Esophagus muscularis mucosa (tissue), 4 donors: ENCODE measurements around the gene LITAF. TPM values are rescaled to one million over a fixed set of nuclear protein-coding genes. Genes with fewer than 3 reads are reported as not detected.

Experiments
- DNase-seq: peaks from one replicate; pipeline ENCODE4 v3.0.0-alpha.2; 2017; ENCODE audit errors: extremely low spot score
- H3K27ac ChIP-seq, 4 donors: fragments of 200-600 bp; sonication (generic); replicated peaks in 1 of 4; 1 replicate in 3 of 4; 2 replicates in 1 of 4; pipeline ENCODE4 v1.5.1; 2016 to 2019; ENCODE audit warnings: mild to moderate bottlenecking in 1 of 4
- H3K27me3 ChIP-seq, 4 donors: fragments of 200-600 bp; sonication (generic); one replicate each; pipeline versions ENCODE4 v1.5.1 to v1.6.0; 2016 to 2019
- H3K36me3 ChIP-seq, 4 donors: fragments of 200-600 bp; sonication (generic); one replicate each; pipeline ENCODE4 v1.5.1; 2016 to 2019
- H3K4me1 ChIP-seq, 4 donors: fragments of 200-600 bp; sonication (generic); one replicate each; pipeline ENCODE4 v1.5.1; 2016 to 2019
- H3K4me3 ChIP-seq, 4 donors: fragments of 200-600 bp; sonication (generic); 1 replicate in 2 of 4; 2 replicates in 2 of 4; pipeline ENCODE4 v1.5.1; 2016 to 2019; ENCODE audit warnings: mild to moderate bottlenecking in 4 of 4, moderate library complexity in 1 of 4
- H3K9me3 ChIP-seq, 4 donors: fragments of 200-600 bp; sonication (generic); 1 replicate in 3 of 4; 2 replicates in 1 of 4; pipeline ENCODE4 v1.5.1; 2016 to 2019
- CTCF ChIP-seq, 3 experiments: fragments of 200-600 bp in 2 of 3; fragments of 450-650 bp in 1 of 3; sonication (generic) in 2 of 3; IDR thresholded peaks; one replicate each; pipeline ENCODE4 v1.5.1; 2017 to 2019; ENCODE audit warnings: antibody characterized with exemption in 3 of 3, mild to moderate bottlenecking in 2 of 3, moderate library complexity in 1 of 3
- EP300 ChIP-seq: sonication (generic); formaldehyde crosslinking; IDR thresholded peaks from one replicate; pipeline ENCODE4 v1.6.1; 2017; ENCODE audit warnings: antibody characterized with exemption
- POLR2A ChIP-seq: fragments of 450-650 bp; IDR thresholded peaks from one replicate; pipeline ENCODE4 v1.6.1; 2017; ENCODE audit warnings: antibody characterized with exemption, moderate library complexity, mild to moderate bottlenecking, low read depth
- POLR2AphosphoS5 ChIP-seq, 2 donors: sonication (generic); formaldehyde crosslinking; IDR thresholded peaks; one replicate each; pipeline ENCODE4 v1.6.1; 2017; ENCODE audit warnings: antibody characterized with exemption in 2 of 2
- WGBS: methylation state at CpG from one replicate; pipeline ENCODE4 v1.1.5; 2018; 5-methylcytosine and 5-hydroxymethylcytosine counted together
- intact Hi-C: fragments of 100-400 bp; cut with DNase I; formaldehyde crosslinking; loops from one replicate; pipeline ENCODE4 v1.15.1; 2023
- total RNA-seq, 4 donors: library from RNA; depleted of rRNA; stranded (reverse); fragments of >200 nt; gene quantifications; one replicate each; pipeline versions ENCODE4 v1.1.0 to v1.2.1, GENCODE V29; 2016

LITAF gene
- total RNA-seq, 4 donors from 2014 or later, result 28.7 to 88.3 (median 36.8) TPM

- no peaks in the 10 kb centered on the region for H3K27me3 ChIP-seq
- peak overlapping the region; percentile 77 to 97 (median 84) for H3K4me3 ChIP-seq
- peaks cover 16 to 47% (median 42%) of the 10 kb centered on the region in 4 donors for H3K4me1 ChIP-seq
- intact Hi-C loops, result no loop called here
- WGBS, result 15% methylated on average over 14 of the region's 29 CpGs
- no peak for DNase-seq
- no peak for TF ChIP-seq CTCF (IDR thresholded peaks at IDR 0.05)
- TF ChIP-seq EP300, result no peak
- no peak for TF ChIP-seq POLR2A
- TF ChIP-seq POLR2AphosphoS5 (IDR thresholded peaks at IDR 0.05), result peak in 1 of 2 donors; percentile 13
- H3K27ac ChIP-seq, result peak overlapping the region; percentile 89 to 93 (median 90)
- no peaks in the 10 kb centered on the region for H3K9me3 ChIP-seq
- no peaks in the 10 kb centered on the region for H3K36me3 ChIP-seq
These were observed 1.0 kb downstream of the LITAF start for GRCh38 chr16:11585460-11586377.

- TF ChIP-seq CTCF (IDR thresholded peaks at IDR 0.05) (no peak), POLR2A (no peak), EP300 (no peak), POLR2AphosphoS5 (IDR thresholded peaks at IDR 0.05) (no peak)
- Histone ChIP-seq H3K27ac (peak overlapping the region; percentile 19 to 92 (median 89)), H3K4me3 (peak overlapping the region in 3 of 4 donors; percentile 5 to 34 (median 10)), H3K9me3 (no peaks in the 10 kb centered on the region), H3K27me3 (no peaks in the 10 kb centered on the region), H3K4me1 (peaks cover 16 to 47% (median 42%) of the 10 kb centered on the region in 4 donors), H3K36me3 (no peaks in the 10 kb centered on the region)
- WGBS, result 39% methylated on average over 7 of the region's 7 CpGs
- intact Hi-C loops, result no loop called here
- no peak for DNase-seq
These were observed 2.7 kb downstream of the LITAF start for GRCh38 chr16:11583889-11584565.

GRCh38 chr16:11583166-11583565 is 3.6 kb downstream of the LITAF start:
- intact Hi-C loops, result no loop called here

More at GRCh38 chr16:11583166-11583565, 3.6 kb downstream of the LITAF start:
- Histone ChIP-seq H3K4me3 (peak overlapping the region in 1 of 4 donors; percentile 10), H3K36me3 (no peaks in the 10 kb centered on the region), H3K27me3 (no peaks in the 10 kb centered on the region), H3K4me1 (peaks cover 16 to 50% (median 42%) of the 10 kb centered on the region in 4 donors), H3K27ac (peak overlapping the region in 2 of 4 donors; percentile 23 to 89), H3K9me3 (no peaks in the 10 kb centered on the region)
- TF ChIP-seq POLR2A (no peak), POLR2AphosphoS5 (IDR thresholded peaks at IDR 0.05) (no peak), CTCF (IDR thresholded peaks at IDR 0.05) (no peak), EP300 (no peak)
- WGBS, result 59% methylated on average over 7 of the region's 7 CpGs
- DNase-seq, result no peak
